ENCODE data around the gene FOXB1. TPM values are rescaled to one million over a fixed set of nuclear protein-coding genes. Genes with fewer than 3 reads are reported as not detected.

Gene FOXB1
- total and polyA plus RNA-seq, 12 donors: not detected

- ATAC-seq: no peak
- intact Hi-C loops (cut with DNase I): no loop called here
- Histone ChIP-seq H3K27me3 (peaks cover 35 to 100% (median 99%) of the 10 kb centered on the region in 7 donors), H3K36me3 (no peaks in the 10 kb centered on the region), H3K9me3 (no peaks in the 10 kb centered on the region), H3K4me1 (peaks cover 0 to 40% (median 9%) of the 10 kb centered on the region in 9 donors), H3K27ac (no peak overlapping the region), H3K4me3 (peak overlapping the region in 2 of 10 donors; percentile 31)
- DNase-seq: no peak
- TF ChIP-seq CTCF (IDR thresholded peaks at IDR 0.05): no peak
- 3 to 5% methylated on average over 27 of the region's 27 CpGs for WGBS, 2 donors
Measured at GRCh38 chr15:59996298-59997041, 7.6 kb upstream of the FOXB1 start.

DNA sequence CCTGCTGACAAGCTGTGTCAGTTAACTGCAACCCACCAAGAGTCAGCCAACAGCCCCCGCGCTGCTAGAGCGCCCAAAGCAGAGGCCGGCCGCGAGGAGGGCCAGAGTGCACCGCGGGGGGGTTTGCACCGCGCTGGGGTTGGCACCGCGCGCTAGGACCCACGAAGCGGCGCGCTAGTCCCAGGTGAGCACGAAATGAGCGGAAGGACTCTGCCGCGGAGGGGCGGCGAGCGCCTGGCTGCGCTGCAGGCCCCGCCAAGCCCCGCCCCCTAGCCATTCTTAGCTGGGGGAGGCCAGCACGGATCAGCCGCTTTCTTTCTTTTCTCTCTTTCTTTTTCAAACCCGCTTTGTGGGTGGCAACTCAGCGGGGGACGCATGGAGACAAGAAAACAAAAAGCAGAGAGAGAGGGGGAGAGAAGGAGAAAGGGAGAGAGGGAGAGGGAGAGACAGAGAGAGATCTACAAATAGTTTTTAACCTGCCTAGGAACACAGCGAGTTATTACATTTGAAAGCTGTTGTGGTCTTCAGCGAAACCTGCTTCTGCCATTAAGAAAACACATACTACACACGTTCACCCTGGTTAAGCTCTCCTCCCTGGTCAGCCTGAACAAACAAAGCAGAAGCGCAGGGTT, 6.9 kb upstream of the FOXB1 start:
- no peaks in the 10 kb centered on the region for H3K36me3 ChIP-seq
- peak overlapping the region in 8 of 10 donors; percentile 4 to 31 (median 16) for H3K4me3 ChIP-seq
- no peak for ATAC-seq
- peak in 1 of 9 donors; percentile 11 for TF ChIP-seq CTCF (IDR thresholded peaks at IDR 0.05)
- intact Hi-C loops (cut with DNase I): no loop called here
- 2 to 3% methylated on average over 36 of the region's 36 CpGs for WGBS, 2 donors
- peaks cover 35 to 100% (median 100%) of the 10 kb centered on the region in 7 donors for H3K27me3 ChIP-seq
- no peak overlapping the region for H3K27ac ChIP-seq
- peaks cover 0 to 40% (median 9%) of the 10 kb centered on the region in 9 donors for H3K4me1 ChIP-seq
- DNase-seq: no peak
- no peaks in the 10 kb centered on the region for H3K9me3 ChIP-seq

DNA sequence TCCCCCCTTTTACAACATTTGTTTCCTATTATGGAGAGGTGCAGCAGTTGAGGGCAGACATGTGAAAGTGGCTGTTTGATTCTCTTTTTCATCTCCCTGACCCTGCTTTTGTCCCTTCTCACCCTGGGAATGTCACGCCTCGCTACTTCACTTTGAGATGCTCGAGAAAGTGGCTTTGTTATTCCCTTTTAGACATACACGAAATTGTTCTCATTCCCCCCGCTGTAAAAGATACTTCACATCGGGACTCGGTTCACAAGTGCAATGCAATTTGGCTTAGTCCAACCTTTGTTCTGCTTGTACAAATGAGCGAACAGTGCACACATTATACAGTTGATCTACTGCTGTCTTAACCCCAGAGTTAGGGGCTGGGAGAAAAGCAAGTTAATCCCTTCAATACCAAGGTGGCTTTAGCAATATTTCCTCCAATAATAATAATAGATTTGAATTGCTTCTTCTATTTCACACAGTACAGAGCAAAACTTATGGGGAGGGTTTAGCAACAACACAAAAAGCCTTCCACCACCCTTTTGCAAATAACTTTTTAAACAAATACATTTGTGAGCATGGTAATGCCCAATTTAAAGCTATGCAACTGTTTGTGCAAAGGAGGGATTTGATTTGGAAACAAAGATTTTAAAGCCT, 5.7 kb upstream of the FOXB1 start:
- ATAC-seq: no peak
- Histone ChIP-seq H3K27me3 (peaks cover 35 to 100% (median 100%) of the 10 kb centered on the region in 7 donors), H3K9me3 (no peaks in the 10 kb centered on the region), H3K36me3 (no peaks in the 10 kb centered on the region), H3K27ac (no peak overlapping the region), H3K4me1 (peaks cover 0 to 42% (median 9%) of the 10 kb centered on the region in 9 donors), H3K4me3 (no peak overlapping the region)
- TF ChIP-seq CTCF (IDR thresholded peaks at IDR 0.05): no peak
- intact Hi-C loops (cut with DNase I): no loop called here
- 7 to 9% methylated on average over 8 of the region's 8 CpGs for WGBS, 2 donors
- DNase-seq: no peak

DNA sequence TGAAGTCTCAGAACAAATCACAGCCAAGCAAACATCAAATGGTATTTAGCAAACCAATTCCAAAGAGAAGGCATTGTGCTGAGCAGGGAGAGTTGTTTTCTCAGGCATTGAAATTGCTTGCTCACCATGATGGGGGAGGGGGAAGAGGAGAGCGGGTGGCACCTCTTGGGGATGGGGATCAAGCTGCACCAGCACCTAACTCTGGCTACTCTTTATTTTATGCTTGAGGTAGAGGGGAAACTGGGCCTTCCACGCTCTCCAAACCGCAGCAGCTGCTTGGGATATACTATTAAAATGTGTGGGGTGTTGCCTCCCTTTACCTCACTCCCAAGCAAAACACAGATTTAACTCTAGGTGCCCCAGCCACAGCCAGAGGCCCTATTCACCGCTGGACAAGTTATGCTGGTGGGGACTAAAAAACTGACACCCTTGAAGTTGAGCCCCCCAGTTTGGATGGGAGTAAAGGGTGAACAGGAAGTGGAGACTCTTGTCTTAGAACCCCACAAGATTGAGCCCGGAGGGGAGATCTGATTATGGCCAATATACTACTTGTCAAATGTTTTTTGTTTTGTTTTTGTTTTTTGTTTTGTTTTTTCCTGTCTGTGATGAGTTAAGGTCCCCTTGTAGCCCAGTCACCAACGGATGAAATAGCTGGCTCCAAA, 5.0 kb upstream of the FOXB1 start:
- intact Hi-C loops (cut with DNase I): no loop called here
- peaks cover 0 to 46% (median 16%) of the 10 kb centered on the region in 9 donors for H3K4me1 ChIP-seq
- TF ChIP-seq CTCF (IDR thresholded peaks at IDR 0.05): no peak
- no peaks in the 10 kb centered on the region for H3K9me3 ChIP-seq
- ATAC-seq (no peak), DNase-seq (no peak)
- H3K4me3 ChIP-seq: no peak overlapping the region
- H3K36me3 ChIP-seq: no peaks in the 10 kb centered on the region
- no peak overlapping the region for H3K27ac ChIP-seq
- peaks cover 40 to 100% (median 100%) of the 10 kb centered on the region in 7 donors for H3K27me3 ChIP-seq
- WGBS, 2 donors: 3 to 12% methylated on average over 6 of the region's 6 CpGs

Data from heart right ventricle (tissue), 16 donors.